ENCODE measurements around the gene RAD51B.

RAD51B gene

DNA sequence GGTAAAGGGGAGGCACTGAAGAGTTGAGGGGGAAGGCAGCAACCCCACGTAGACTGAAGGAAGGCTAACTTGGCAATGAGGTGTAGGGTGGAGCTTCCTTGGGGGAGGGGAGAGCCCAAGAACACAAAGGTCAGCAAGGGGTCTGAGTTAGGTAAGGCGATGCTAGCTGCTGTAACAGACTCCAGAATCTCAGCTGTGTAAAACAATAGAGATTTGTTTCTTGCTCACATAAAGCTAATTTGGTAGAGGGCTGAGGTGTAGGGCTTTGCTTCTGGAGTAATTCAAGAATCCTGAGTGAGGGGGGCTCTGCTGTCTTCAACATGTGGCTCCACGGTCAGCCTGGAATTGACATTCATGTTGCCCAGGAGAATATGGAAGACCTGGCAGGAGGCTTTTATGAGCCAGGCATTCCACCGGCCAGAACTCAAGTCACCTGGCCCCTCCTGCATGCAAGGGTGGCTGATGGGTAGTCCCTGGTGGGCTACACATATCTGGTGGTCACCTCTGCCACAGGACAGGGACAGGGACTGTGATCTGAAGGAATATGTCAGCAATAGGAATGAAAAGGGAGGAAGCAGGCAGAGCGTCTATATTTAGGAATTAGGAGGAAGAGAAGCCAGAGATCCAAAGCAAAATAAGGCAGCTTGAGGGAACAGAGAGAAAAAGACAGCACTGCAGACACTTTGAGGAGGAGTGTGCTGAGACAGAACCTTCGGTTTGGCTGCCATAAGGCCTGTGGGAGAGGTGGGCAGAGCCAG is 819.6 kb downstream of the RAD51B start:
- Histone ChIP-seq H3K36me3 (ENCODE audit: control insufficient read depth, insufficient read depth, low read length, severe bottlenecking) (no peaks in the 10 kb centered on the region), H3K4me1 (ENCODE audit: control insufficient read depth, insufficient read depth, low read length) (peaks cover 6% of the 10 kb centered on the region), H3K4me3 (ENCODE audit: low read length) (no peak overlapping the region), H3K9me3 (ENCODE audit: control insufficient read depth, low read length) (peaks cover 13% of the 10 kb centered on the region), H3K27me3 (replicated peaks; ENCODE audit: control insufficient read depth, insufficient read depth, low read length) (no peaks in the 10 kb centered on the region), H3K9ac (ENCODE audit: low read length) (no peak overlapping the region)
- no peak for DNase-seq (ENCODE audit: low read depth)

GRCh38 chr14:68639758-68640574 is 820.4 kb downstream of the RAD51B start:
- Histone ChIP-seq H3K4me1 (ENCODE audit: control insufficient read depth, insufficient read depth, low read length) (peaks cover 6% of the 10 kb centered on the region), H3K27me3 (replicated peaks; ENCODE audit: control insufficient read depth, insufficient read depth, low read length) (no peaks in the 10 kb centered on the region), H3K9me3 (ENCODE audit: control insufficient read depth, low read length) (peaks cover 13% of the 10 kb centered on the region), H3K36me3 (ENCODE audit: control insufficient read depth, insufficient read depth, low read length, severe bottlenecking) (no peaks in the 10 kb centered on the region), H3K9ac (ENCODE audit: low read length) (no peak overlapping the region), H3K4me3 (ENCODE audit: low read length) (no peak overlapping the region)
- no peak for DNase-seq (ENCODE audit: low read depth)

GRCh38 chr14:68643673-68644072 is 824.1 kb downstream of the RAD51B start:
- DNase-seq (ENCODE audit: low read depth) = no peak
- H3K4me1 ChIP-seq (ENCODE audit: control insufficient read depth, insufficient read depth, low read length) = no peaks in the 10 kb centered on the region
- no peak overlapping the region for H3K4me3 ChIP-seq (ENCODE audit: low read length)
- H3K27me3 ChIP-seq (replicated peaks; ENCODE audit: control insufficient read depth, insufficient read depth, low read length) = no peaks in the 10 kb centered on the region
- peaks cover 13% of the 10 kb centered on the region for H3K9me3 ChIP-seq (ENCODE audit: control insufficient read depth, low read length)
- H3K9ac ChIP-seq (ENCODE audit: low read length) = no peak overlapping the region
- H3K36me3 ChIP-seq (ENCODE audit: control insufficient read depth, insufficient read depth, low read length, severe bottlenecking) = no peaks in the 10 kb centered on the region

DNA sequence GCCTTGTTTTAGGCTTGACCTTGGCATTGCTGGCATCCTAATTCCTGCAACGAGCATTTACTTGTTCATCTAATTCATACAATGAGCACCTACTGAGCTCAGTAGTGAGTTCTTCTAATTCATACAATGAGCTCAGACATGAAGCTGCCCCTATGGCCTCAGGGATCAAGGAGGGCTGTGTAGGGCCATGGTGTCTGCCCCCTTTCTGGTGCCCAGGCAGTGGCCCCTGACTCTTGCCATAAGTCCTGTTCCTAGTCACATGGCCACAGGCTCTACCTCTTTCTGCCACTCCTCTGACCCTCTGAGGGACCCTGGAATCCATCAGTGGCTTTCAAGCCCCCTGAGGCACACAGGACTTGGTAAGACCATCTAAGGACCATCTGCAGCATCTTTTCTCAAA is 824.5 kb downstream of the RAD51B start:
- Histone ChIP-seq H3K4me1 (ENCODE audit: control insufficient read depth, insufficient read depth, low read length) (no peaks in the 10 kb centered on the region), H3K27me3 (replicated peaks; ENCODE audit: control insufficient read depth, insufficient read depth, low read length) (no peaks in the 10 kb centered on the region), H3K36me3 (ENCODE audit: control insufficient read depth, insufficient read depth, low read length, severe bottlenecking) (no peaks in the 10 kb centered on the region), H3K4me3 (ENCODE audit: low read length) (no peak overlapping the region), H3K9ac (ENCODE audit: low read length) (no peak overlapping the region), H3K9me3 (ENCODE audit: control insufficient read depth, low read length) (peaks cover 13% of the 10 kb centered on the region)
- DNase-seq (ENCODE audit: low read depth) = no peak

DNA sequence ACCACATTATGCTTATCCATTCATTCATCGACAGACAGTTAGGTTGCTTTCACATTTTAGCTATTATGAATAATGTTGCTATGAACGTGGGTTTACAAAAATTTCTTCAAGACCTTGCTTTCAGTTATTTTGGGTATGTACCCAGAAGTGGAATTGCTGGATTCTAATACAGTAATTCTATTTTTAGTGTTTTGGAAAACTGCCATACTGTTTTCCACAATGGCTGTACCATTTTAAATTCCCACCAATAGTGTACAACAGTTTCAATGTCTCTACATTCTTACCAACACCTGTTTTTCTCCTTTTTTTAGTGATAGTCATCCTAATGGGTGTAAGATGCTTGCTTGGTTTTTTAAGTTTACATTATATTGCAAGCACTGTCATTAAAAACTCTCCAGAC is 825.8 kb downstream of the RAD51B start:
- Histone ChIP-seq H3K4me1 (ENCODE audit: control insufficient read depth, insufficient read depth, low read length) (peaks cover under 1% of the 10 kb centered on the region), H3K9ac (ENCODE audit: low read length) (no peak overlapping the region), H3K27me3 (replicated peaks; ENCODE audit: control insufficient read depth, insufficient read depth, low read length) (no peaks in the 10 kb centered on the region), H3K9me3 (ENCODE audit: control insufficient read depth, low read length) (peaks cover 13% of the 10 kb centered on the region), H3K36me3 (ENCODE audit: control insufficient read depth, insufficient read depth, low read length, severe bottlenecking) (no peaks in the 10 kb centered on the region), H3K4me3 (ENCODE audit: low read length) (no peak overlapping the region)
- no peak for DNase-seq (ENCODE audit: low read depth)

DNA sequence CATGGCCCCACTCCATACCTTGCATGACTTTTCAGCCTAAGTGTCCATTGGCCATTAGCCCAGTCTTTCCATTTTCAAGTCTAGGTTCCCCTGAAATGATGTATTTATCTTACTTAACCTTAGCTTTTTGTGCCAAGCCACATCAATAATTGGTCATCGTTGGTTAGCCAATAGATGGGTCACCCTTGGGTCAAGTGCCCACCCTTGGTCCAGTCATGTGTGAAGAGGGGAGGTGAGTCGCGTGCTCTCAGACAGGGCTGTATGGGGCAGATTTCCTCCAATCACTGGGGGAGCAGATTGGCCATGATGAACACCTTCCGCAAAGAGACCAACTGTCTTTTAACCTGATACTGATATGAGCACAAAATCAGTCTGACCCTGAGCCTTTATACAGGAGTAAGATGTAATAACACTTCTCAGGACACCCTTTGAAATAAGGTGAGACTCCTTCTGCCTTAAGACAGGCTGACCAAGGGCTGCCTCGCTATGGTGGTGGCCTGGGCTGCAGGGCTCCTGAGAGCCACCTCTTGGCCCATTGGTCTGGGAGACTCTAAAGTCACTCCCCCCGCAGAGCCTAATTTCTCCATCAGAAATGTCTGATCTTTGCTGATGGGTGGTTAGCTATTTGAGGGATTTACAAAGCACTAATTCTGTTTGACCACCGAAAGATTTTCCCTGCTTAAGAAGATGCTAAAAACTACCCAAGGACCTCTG is 830.1 kb downstream of the RAD51B start:
- H3K4me3 ChIP-seq (ENCODE audit: low read length) = no peak overlapping the region
- H3K4me1 ChIP-seq (ENCODE audit: control insufficient read depth, insufficient read depth, low read length) = peaks cover 4% of the 10 kb centered on the region
- H3K9ac ChIP-seq (ENCODE audit: low read length) = no peak overlapping the region
- DNase-seq (ENCODE audit: low read depth) = no peak
- no peaks in the 10 kb centered on the region for H3K36me3 ChIP-seq (ENCODE audit: control insufficient read depth, insufficient read depth, low read length, severe bottlenecking)
- H3K27me3 ChIP-seq (replicated peaks; ENCODE audit: control insufficient read depth, insufficient read depth, low read length) = no peaks in the 10 kb centered on the region
- no peaks in the 10 kb centered on the region for H3K9me3 ChIP-seq (ENCODE audit: control insufficient read depth, low read length)

DNA sequence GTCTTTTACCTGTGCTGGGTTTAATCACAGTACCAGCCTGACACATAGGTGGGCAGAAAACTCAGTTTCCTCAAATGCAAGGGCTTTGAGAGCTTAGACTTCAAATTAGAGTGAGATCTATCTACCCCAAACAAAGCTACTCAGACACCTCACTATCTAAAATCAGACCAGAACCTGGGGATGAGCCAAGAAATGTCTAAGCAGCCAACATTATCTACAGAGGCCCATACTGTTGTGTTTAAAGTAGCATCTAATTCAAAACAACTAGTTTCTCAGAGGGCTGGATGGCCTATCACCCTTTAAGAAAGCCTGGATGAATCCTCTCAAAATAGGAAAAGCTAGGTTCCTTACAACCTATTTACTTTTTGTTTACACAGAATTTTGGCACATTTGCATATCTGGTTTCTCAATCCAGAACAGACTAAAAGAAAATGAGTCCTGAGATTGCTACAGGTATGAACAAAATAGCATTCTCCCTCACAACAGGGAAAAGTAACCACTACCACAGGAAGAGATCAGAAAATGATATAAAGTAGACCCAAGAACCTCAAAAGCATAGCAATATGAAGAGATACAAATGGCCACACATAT is 830.9 kb downstream of the RAD51B start:
- Histone ChIP-seq H3K27me3 (replicated peaks; ENCODE audit: control insufficient read depth, insufficient read depth, low read length) (no peaks in the 10 kb centered on the region), H3K4me3 (ENCODE audit: low read length) (no peak overlapping the region), H3K4me1 (ENCODE audit: control insufficient read depth, insufficient read depth, low read length) (peaks cover 4% of the 10 kb centered on the region), H3K9me3 (ENCODE audit: control insufficient read depth, low read length) (no peaks in the 10 kb centered on the region), H3K36me3 (ENCODE audit: control insufficient read depth, insufficient read depth, low read length, severe bottlenecking) (no peaks in the 10 kb centered on the region), H3K9ac (ENCODE audit: low read length) (no peak overlapping the region)
- DNase-seq (ENCODE audit: low read depth) = no peak

DNA sequence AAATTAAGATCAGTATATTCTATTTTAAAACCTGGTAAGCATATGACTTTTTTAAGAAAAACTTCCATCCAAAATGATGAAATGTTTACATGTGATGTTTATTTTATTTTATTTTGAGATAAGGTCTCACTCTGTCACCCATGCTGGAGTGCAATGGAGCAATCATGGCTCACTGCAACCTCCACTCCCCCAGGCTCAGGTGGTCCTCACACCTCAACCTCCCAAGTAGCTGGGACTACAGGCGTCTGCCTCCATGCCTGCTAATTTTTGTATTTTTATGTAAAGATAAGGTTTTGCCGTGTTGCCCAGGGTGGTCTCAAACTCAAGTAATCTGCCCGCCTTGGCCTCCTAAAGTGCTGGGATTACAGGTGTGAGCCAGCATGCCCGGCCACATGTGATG is 831.5 kb downstream of the RAD51B start:
- H3K4me1 ChIP-seq (ENCODE audit: control insufficient read depth, insufficient read depth, low read length) = peaks cover 4% of the 10 kb centered on the region
- H3K9me3 ChIP-seq (ENCODE audit: control insufficient read depth, low read length) = no peaks in the 10 kb centered on the region
- H3K9ac ChIP-seq (ENCODE audit: low read length) = no peak overlapping the region
- H3K27me3 ChIP-seq (replicated peaks; ENCODE audit: control insufficient read depth, insufficient read depth, low read length) = no peaks in the 10 kb centered on the region
- H3K4me3 ChIP-seq (ENCODE audit: low read length) = no peak overlapping the region
- DNase-seq (ENCODE audit: low read depth) = peak; percentile 29
- no peaks in the 10 kb centered on the region for H3K36me3 ChIP-seq (ENCODE audit: control insufficient read depth, insufficient read depth, low read length, severe bottlenecking)

DNA sequence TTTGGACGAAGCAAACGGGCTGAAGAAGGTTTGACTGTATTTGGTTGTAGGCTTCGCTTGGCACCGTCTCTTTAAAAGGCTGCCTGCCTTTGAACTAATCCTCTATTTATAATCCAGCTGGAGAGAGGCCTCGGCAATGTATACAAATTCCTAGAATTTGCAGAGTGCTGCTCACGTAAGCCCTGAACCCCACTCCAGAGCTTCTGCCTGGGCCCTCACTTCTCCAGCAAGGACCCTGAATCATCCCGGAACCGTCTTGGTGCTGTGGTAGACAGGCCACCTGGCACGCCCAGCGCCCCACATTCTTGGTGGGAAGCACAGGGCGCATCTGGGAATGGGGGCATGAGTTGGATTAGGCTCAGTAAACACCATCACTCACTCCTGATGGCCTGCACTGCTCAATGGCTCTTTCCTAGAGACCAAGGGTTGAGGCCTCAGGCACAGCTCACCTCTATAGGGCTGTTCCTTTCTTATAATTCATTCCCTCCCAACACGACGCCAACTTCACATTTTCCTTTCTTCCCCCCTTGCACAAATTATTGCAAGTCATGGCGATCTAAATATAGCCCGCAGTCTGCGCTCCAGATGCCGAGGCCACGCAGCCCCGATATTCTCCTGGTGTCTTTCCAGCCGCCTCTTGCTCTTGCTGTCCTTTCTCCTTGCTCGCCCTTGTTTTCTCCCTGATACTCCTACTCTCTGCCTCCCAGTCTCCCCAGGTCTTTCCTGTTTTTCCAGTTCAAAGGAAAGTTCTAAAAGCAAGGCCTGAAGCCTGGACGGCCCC is 832.3 kb downstream of the RAD51B start:
- no peaks in the 10 kb centered on the region for H3K27me3 ChIP-seq (replicated peaks; ENCODE audit: control insufficient read depth, insufficient read depth, low read length)
- H3K4me1 ChIP-seq (ENCODE audit: control insufficient read depth, insufficient read depth, low read length) = peaks cover 4% of the 10 kb centered on the region
- no peaks in the 10 kb centered on the region for H3K36me3 ChIP-seq (ENCODE audit: control insufficient read depth, insufficient read depth, low read length, severe bottlenecking)
- no peak overlapping the region for H3K9ac ChIP-seq (ENCODE audit: low read length)
- no peak for DNase-seq (ENCODE audit: low read depth)
- no peaks in the 10 kb centered on the region for H3K9me3 ChIP-seq (ENCODE audit: control insufficient read depth, low read length)
- H3K4me3 ChIP-seq (ENCODE audit: low read length) = no peak overlapping the region

DNA sequence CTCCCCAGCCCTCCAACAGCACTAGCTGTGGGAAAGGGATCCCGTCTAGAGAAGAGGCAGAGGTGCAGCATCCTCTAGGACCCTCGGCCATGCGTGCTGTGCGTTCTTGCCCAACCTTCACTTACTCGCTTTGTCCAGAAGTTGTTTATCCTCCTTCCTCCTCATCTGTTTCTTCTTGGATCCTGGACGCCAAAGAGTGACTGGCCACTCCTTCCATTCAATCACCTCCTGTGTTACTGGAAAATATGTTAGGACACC is 832.8 kb downstream of the RAD51B start:
- DNase-seq (ENCODE audit: low read depth) = no peak
- H3K27me3 ChIP-seq (replicated peaks; ENCODE audit: control insufficient read depth, insufficient read depth, low read length) = no peaks in the 10 kb centered on the region
- no peak overlapping the region for H3K4me3 ChIP-seq (ENCODE audit: low read length)
- no peaks in the 10 kb centered on the region for H3K36me3 ChIP-seq (ENCODE audit: control insufficient read depth, insufficient read depth, low read length, severe bottlenecking)
- H3K9ac ChIP-seq (ENCODE audit: low read length) = no peak overlapping the region
- H3K4me1 ChIP-seq (ENCODE audit: control insufficient read depth, insufficient read depth, low read length) = peaks cover 4% of the 10 kb centered on the region
- no peaks in the 10 kb centered on the region for H3K9me3 ChIP-seq (ENCODE audit: control insufficient read depth, low read length)
